ENCODE results near the gene CRLF3. TPM values are rescaled to one million over a fixed set of nuclear protein-coding genes. Genes with fewer than 3 reads are reported as not detected.

Gene CRLF3
- 76.2 TPM for total RNA-seq
- polyA plus RNA-seq, result 100 to 1,000 TPM; 101 to 169 (median 131) TPM

DNA sequence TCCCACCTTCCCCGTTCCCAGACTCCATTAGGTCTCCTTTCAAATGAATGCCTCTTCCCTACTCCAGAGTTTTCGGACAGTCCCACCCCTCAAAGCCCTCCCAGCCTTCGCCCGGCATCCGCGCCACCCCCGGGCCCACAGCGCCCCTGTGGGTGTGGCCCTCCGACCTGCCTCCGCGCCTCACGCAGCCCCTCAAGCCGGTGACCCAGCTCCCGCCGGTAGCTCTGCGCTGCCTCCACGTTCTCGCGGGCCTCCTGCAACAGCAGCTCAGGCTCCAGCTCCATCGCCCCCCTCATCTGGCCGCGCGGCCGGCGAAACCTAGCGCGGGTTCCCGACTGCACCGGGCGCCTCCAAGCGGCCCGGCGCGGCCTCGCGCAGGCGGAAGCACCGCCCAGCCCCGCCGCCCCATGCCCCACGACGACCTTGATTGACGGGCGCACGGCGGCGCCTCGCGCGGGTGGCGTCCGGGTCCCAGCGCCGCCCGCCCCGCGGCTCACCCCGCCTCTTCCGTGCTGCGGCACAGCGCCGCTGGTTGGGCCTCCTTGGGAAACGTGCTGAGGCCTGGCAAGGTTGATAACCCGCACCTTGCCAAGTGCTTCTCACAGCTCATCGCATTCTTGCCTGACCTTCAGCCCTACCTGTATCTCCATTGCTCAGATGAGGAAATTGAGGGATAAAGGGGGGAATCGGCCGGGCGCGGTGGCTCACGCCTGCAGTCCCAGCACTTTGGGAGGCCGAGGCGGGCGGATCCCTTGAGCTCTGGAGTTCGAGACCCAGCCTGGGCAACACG is at the start of gene CRLF3:
Gene CRLF3 (minus strand): TSS at position 337 of the 790 bp plus-strand sequence. CDS start 41 bp downstream, at position 296.
- peak; percentile 94 to 98 for ATAC-seq (ENCODE audit: low read depth in 2 of 2)
- peak within 1 kb of the TSS; percentile 93 to 100 (median 96) for H3K4me3 Mint-ChIP-seq

GRCh38 chr17:30869005-30869404 is 44.5 kb upstream of the CRLF3 start:
- ATAC-seq (ENCODE audit: low read depth in 2 of 2) (no peak), DNase-seq (no peak)
- Histone ChIP-seq H3K4me1 (ENCODE audit: control insufficient read depth, insufficient read depth, low read length, poor library complexity, severe bottlenecking) (no peaks in the 10 kb centered on the region), H3K4me3 (ENCODE audit: low read depth, low read length) (no peak overlapping the region), H3K9me3 (ENCODE audit: control insufficient read depth in 2 of 2, low read length in 2 of 2) (no peaks in the 10 kb centered on the region), H3K36me3 (ENCODE audit: control insufficient read depth, insufficient read depth, low read length) (peaks cover 7% of the 10 kb centered on the region), H3K27ac (ENCODE audit: insufficient read depth, low read length, poor library complexity, severe bottlenecking) (no peak overlapping the region), H3K27me3 (ENCODE audit: control insufficient read depth, insufficient read depth, low read length) (no peaks in the 10 kb centered on the region)
- Mint-ChIP-seq H3K27ac (no peak overlapping the region), H3K4me1 (peaks cover 0 to 3% (median 0%) of the 10 kb centered on the region in 4 donors), H3K4me3 (no peak overlapping the region), H3K9me3 (peaks cover 0 to 1% (median 0%) of the 10 kb centered on the region in 7 donors), H3K27me3 (no peaks in the 10 kb centered on the region), H3K36me3 (peaks cover 20% of the 10 kb centered on the region)

More for the DNA sequence above, at the start of gene CRLF3:
- H3K27me3 Mint-ChIP-seq, result no peaks in the 10 kb centered on the region
- peak within 1 kb of the TSS; percentile 94 to 97 (median 96) for H3K27ac Mint-ChIP-seq
- H3K9me3 ChIP-seq (ENCODE audit: control insufficient read depth in 2 of 2, low read length in 2 of 2), result no peaks in the 10 kb centered on the region
- no peaks in the 10 kb centered on the region for H3K36me3 Mint-ChIP-seq
- H3K4me3 ChIP-seq (ENCODE audit: low read depth, low read length), result peak within 1 kb of the TSS; percentile 97
- peak within 1 kb of the TSS; percentile 78 for H3K27ac ChIP-seq (ENCODE audit: insufficient read depth, low read length, poor library complexity, severe bottlenecking)
- no peaks in the 10 kb centered on the region for H3K27me3 ChIP-seq (ENCODE audit: control insufficient read depth, insufficient read depth, low read length)
- DNase-seq, result peak; percentile 84 to 95 (median 91)
- H3K4me1 ChIP-seq (ENCODE audit: control insufficient read depth, insufficient read depth, low read length, poor library complexity, severe bottlenecking), result peaks cover 43% of the 10 kb centered on the region
- H3K36me3 ChIP-seq (ENCODE audit: control insufficient read depth, insufficient read depth, low read length), result no peaks in the 10 kb centered on the region
- H3K9me3 Mint-ChIP-seq, result no peaks in the 10 kb centered on the region
- peaks cover 17 to 45% (median 33%) of the 10 kb centered on the region in 4 donors for H3K4me1 Mint-ChIP-seq

- H3K27ac ChIP-seq (ENCODE audit: insufficient read depth, low read length, poor library complexity, severe bottlenecking), result no peak overlapping the region
- no peak overlapping the region for H3K4me3 Mint-ChIP-seq
- H3K36me3 ChIP-seq (ENCODE audit: control insufficient read depth, insufficient read depth, low read length), result peaks cover 7% of the 10 kb centered on the region
- no peak overlapping the region for H3K4me3 ChIP-seq (ENCODE audit: low read depth, low read length)
- DNase-seq, result no peak
- peaks cover 16% of the 10 kb centered on the region for H3K36me3 Mint-ChIP-seq
- ATAC-seq (ENCODE audit: low read depth in 2 of 2), result no peak
- peak overlapping the region in 1 of 3 donors; percentile 59 for H3K27ac Mint-ChIP-seq
- H3K9me3 Mint-ChIP-seq, result peaks cover 0 to 1% (median 0%) of the 10 kb centered on the region in 7 donors
- no peaks in the 10 kb centered on the region for H3K4me1 ChIP-seq (ENCODE audit: control insufficient read depth, insufficient read depth, low read length, poor library complexity, severe bottlenecking)
- H3K27me3 Mint-ChIP-seq, result no peaks in the 10 kb centered on the region
- H3K9me3 ChIP-seq (ENCODE audit: control insufficient read depth in 2 of 2, low read length in 2 of 2), result no peaks in the 10 kb centered on the region
- H3K27me3 ChIP-seq (ENCODE audit: control insufficient read depth, insufficient read depth, low read length), result no peaks in the 10 kb centered on the region
- no peaks in the 10 kb centered on the region for H3K4me1 Mint-ChIP-seq
Observed at GRCh38 chr17:30864636-30865035, 40.1 kb upstream of the CRLF3 start.

DNA sequence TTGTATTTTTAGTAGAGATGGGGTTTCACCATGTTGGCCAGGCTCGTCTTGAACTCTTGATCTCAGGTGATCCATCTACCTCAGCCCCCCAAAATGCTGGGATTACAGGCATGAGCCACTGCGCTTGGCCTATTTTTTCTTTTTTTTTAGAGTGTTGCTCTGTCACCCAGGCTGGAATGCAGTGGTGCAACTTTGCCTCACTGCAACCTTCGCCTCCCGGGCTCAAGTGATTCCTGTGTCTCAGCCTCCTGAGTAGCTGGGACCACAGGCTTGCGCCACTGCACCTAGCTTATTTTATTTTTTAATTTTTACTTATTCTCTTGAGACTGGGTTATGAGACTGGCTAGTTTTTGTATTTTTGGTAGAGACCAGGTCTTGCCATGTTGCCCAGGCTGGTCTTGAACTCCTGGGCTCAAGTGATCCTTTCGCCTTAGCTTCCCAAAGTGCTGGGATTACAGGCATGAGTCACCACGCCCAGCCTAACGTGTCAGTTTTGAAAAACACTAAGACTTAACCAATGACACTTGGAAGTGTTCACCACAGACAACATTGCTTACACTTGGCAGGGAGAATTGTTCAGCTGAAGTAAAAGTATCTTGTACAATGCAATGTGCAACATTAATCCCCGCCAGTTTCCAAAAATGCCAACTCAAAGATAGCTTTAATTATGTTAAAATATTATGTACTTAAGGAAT is 34.2 kb upstream of the CRLF3 start:
- Histone ChIP-seq H3K27ac (ENCODE audit: insufficient read depth, low read length, poor library complexity, severe bottlenecking) (no peak overlapping the region), H3K36me3 (ENCODE audit: control insufficient read depth, insufficient read depth, low read length) (no peaks in the 10 kb centered on the region), H3K9me3 (ENCODE audit: control insufficient read depth in 2 of 2, low read length in 2 of 2) (no peaks in the 10 kb centered on the region), H3K4me3 (ENCODE audit: low read depth, low read length) (no peak overlapping the region), H3K4me1 (ENCODE audit: control insufficient read depth, insufficient read depth, low read length, poor library complexity, severe bottlenecking) (no peaks in the 10 kb centered on the region), H3K27me3 (ENCODE audit: control insufficient read depth, insufficient read depth, low read length) (no peaks in the 10 kb centered on the region)
- H3K4me3 Mint-ChIP-seq, result no peak overlapping the region
- ATAC-seq (ENCODE audit: low read depth in 2 of 2), result no peak
- no peaks in the 10 kb centered on the region for H3K27me3 Mint-ChIP-seq
- H3K9me3 Mint-ChIP-seq, result no peaks in the 10 kb centered on the region
- no peaks in the 10 kb centered on the region for H3K4me1 Mint-ChIP-seq
- no peak overlapping the region for H3K27ac Mint-ChIP-seq
- H3K36me3 Mint-ChIP-seq, result peaks cover 8% of the 10 kb centered on the region
- no peak for DNase-seq

DNA sequence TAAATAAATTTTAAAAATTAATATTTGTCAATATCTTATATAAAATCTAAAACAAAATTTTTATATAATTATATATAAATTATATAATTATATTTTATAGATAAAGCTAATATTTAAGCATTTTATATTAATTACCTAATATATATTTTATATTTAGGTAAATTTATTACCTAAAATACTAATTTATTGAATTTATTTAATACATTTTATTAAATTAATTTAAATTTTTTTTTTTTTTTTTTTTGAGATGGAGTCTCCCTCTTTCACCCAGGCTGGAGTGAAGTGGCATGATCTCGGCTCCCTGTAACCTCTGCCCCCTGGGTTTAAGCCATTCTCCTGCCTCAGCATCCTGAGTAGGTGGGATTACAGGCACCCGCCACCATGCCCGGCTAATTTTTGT is 29.7 kb upstream of the CRLF3 start:
- no peak for ATAC-seq (ENCODE audit: low read depth in 2 of 2)
- Mint-ChIP-seq H3K36me3 (peaks cover 5% of the 10 kb centered on the region), H3K4me3 (no peak overlapping the region), H3K27me3 (no peaks in the 10 kb centered on the region), H3K27ac (no peak overlapping the region), H3K9me3 (no peaks in the 10 kb centered on the region), H3K4me1 (peaks cover 0 to 2% (median 0%) of the 10 kb centered on the region in 4 donors)
- Histone ChIP-seq H3K4me3 (ENCODE audit: low read depth, low read length) (no peak overlapping the region), H3K27me3 (ENCODE audit: control insufficient read depth, insufficient read depth, low read length) (no peaks in the 10 kb centered on the region), H3K4me1 (ENCODE audit: control insufficient read depth, insufficient read depth, low read length, poor library complexity, severe bottlenecking) (no peaks in the 10 kb centered on the region), H3K9me3 (ENCODE audit: control insufficient read depth in 2 of 2, low read length in 2 of 2) (no peaks in the 10 kb centered on the region), H3K36me3 (ENCODE audit: control insufficient read depth, insufficient read depth, low read length) (no peaks in the 10 kb centered on the region), H3K27ac (ENCODE audit: insufficient read depth, low read length, poor library complexity, severe bottlenecking) (no peak overlapping the region)
- no peak for DNase-seq

DNA sequence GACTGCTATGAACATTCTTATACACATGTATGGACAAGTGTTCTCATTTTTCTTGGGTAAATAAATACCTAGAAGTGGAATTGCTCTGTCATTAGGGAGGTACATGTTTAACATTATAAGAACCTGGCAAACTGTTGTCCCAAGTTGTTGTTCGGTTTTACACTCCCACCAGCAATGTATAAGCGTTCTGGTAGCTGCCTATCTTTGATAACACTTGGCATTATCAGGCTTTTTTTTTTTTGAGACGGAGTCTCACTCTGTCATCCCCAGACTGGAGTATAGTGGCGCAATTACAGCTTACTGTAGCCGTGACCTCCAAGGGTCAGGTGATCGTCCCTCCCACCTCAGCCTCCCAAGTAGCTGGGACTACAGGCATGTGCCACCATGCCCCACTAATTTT is 23.5 kb upstream of the CRLF3 start:
- Histone ChIP-seq H3K36me3 (ENCODE audit: control insufficient read depth, insufficient read depth, low read length) (no peaks in the 10 kb centered on the region), H3K4me3 (ENCODE audit: low read depth, low read length) (no peak overlapping the region), H3K27me3 (ENCODE audit: control insufficient read depth, insufficient read depth, low read length) (no peaks in the 10 kb centered on the region), H3K27ac (ENCODE audit: insufficient read depth, low read length, poor library complexity, severe bottlenecking) (no peak overlapping the region), H3K9me3 (ENCODE audit: control insufficient read depth in 2 of 2, low read length in 2 of 2) (no peaks in the 10 kb centered on the region), H3K4me1 (ENCODE audit: control insufficient read depth, insufficient read depth, low read length, poor library complexity, severe bottlenecking) (no peaks in the 10 kb centered on the region)
- Mint-ChIP-seq H3K27me3 (no peaks in the 10 kb centered on the region), H3K9me3 (no peaks in the 10 kb centered on the region), H3K36me3 (peaks cover 4% of the 10 kb centered on the region), H3K4me3 (no peak overlapping the region), H3K27ac (no peak overlapping the region), H3K4me1 (peaks cover 0 to 13% (median 2%) of the 10 kb centered on the region in 4 donors)
- no peak for ATAC-seq (ENCODE audit: low read depth in 2 of 2)
- DNase-seq, result no peak

DNA sequence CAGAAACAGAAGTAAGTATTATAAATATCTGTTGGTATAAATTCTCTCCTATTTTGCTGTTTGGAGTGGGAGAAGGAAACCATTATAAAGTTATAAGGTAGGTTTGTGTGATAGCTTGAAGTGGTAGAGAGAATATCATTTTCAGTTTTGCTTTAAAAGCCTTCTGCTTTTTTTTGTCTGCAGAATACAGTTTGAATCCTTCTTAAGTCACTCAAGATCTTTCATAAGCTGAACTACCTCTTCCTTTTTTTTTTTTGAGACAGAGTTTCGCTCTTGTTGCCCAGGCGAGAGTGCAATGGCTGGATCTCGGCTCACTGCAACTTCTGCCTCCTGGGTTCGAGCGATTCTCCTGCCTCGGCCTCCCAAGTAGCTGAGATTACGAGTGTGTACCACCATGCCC is 16.3 kb upstream of the CRLF3 start:
- no peaks in the 10 kb centered on the region for H3K4me1 ChIP-seq (ENCODE audit: control insufficient read depth, insufficient read depth, low read length, poor library complexity, severe bottlenecking)
- Mint-ChIP-seq H3K4me1 (peaks cover 0 to 12% (median 1%) of the 10 kb centered on the region in 4 donors), H3K9me3 (no peaks in the 10 kb centered on the region), H3K4me3 (peak overlapping the region in 1 of 4 donors; percentile 61), H3K36me3 (peaks cover 13% of the 10 kb centered on the region), H3K27ac (peak overlapping the region in 1 of 3 donors; percentile 22), H3K27me3 (no peaks in the 10 kb centered on the region)
- DNase-seq, result no peak
- H3K9me3 ChIP-seq (ENCODE audit: control insufficient read depth in 2 of 2, low read length in 2 of 2), result no peaks in the 10 kb centered on the region
- H3K27me3 ChIP-seq (ENCODE audit: control insufficient read depth, insufficient read depth, low read length), result no peaks in the 10 kb centered on the region
- ATAC-seq (ENCODE audit: low read depth in 2 of 2), result no peak
- no peak overlapping the region for H3K4me3 ChIP-seq (ENCODE audit: low read depth, low read length)
- peaks cover 4% of the 10 kb centered on the region for H3K36me3 ChIP-seq (ENCODE audit: control insufficient read depth, insufficient read depth, low read length)
- no peak overlapping the region for H3K27ac ChIP-seq (ENCODE audit: insufficient read depth, low read length, poor library complexity, severe bottlenecking)
